Measurements from ENCODE around the gene BICC1.

DNA sequence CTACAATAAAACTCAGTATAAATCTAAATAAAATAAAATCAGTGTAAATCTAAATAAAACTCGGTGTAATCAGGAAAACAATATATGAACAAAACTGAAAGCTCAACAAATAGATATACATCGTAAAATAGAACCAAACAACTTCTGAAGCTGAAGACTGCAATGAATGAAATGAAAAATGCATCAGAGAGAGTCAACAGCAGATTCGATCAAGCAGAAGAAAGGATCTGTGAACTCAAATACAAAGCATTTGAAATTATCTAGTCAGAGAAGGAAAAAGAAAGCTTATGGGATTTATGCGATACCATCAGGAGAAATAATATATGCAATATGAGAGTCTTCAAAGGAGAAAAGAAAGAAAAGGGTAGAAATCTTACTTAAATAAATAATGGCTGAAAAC lies 255.0 kb downstream of the BICC1 start:
- no peak for TF ChIP-seq CTCF (IDR thresholded peaks at IDR 0.05)
- no peak for TF ChIP-seq EP300 (IDR thresholded peaks at IDR 0.05; ENCODE audit: low read depth)
- TF ChIP-seq POLR2A (IDR thresholded peaks at IDR 0.05): no peak
- no peak for TF ChIP-seq POLR2AphosphoS5 (IDR thresholded peaks at IDR 0.05)
